GM10248 (cell line): ENCODE measurements around the gene INPP5E.
A peak's percentile ranks its signal among the peaks of the same experiment; 100 is the strongest.

ENCODE experiments used
- CTCF ChIA-PET: fragments of 300-600 bp; sonication (Branson Sonifier 250); formaldehyde crosslinking; extraction: SDS; loops from one replicate; lab custom pipeline; 2021; ENCODE audit warnings: antibody characterized with exemption; lab: Yijun Ruan, JAX
- POLR2A ChIA-PET: fragments of 350-650 bp; sonication (Branson Sonifier 250); formaldehyde crosslinking; extraction: SDS; loops from one replicate; lab custom pipeline; 2020; ENCODE audit warnings: antibody characterized with exemption; lab: Yijun Ruan, JAX
- DNase-seq: peaks from one replicate; pipeline ENCODE4 v3.0.0; 2012; ENCODE audit errors: extremely low spot score
- TF ChIP-seq, protein P1 (sequence below): IDR thresholded peaks from 2 replicates; pipeline ENCODE4 v1.5.1; 2012; ENCODE audit warnings: mild to moderate bottlenecking, low read depth; ENCODE audit errors: extremely low read depth, missing control alignments, control extremely low read depth

INPP5E gene

GRCh38 chr9:136399176-136400037 is 40.2 kb downstream of the INPP5E start:
- peak; percentile 66 for DNase-seq
- ChIA-PET POLR2A (no interaction called here), CTCF (interaction anchor here (1.0 to 1.3 kb wide), 2 partner anchors 8 to 36 kb away, joined by 3 read pairs; no protein-coding TSS in a partner anchor)
- TF ChIP-seq, protein P1, sequence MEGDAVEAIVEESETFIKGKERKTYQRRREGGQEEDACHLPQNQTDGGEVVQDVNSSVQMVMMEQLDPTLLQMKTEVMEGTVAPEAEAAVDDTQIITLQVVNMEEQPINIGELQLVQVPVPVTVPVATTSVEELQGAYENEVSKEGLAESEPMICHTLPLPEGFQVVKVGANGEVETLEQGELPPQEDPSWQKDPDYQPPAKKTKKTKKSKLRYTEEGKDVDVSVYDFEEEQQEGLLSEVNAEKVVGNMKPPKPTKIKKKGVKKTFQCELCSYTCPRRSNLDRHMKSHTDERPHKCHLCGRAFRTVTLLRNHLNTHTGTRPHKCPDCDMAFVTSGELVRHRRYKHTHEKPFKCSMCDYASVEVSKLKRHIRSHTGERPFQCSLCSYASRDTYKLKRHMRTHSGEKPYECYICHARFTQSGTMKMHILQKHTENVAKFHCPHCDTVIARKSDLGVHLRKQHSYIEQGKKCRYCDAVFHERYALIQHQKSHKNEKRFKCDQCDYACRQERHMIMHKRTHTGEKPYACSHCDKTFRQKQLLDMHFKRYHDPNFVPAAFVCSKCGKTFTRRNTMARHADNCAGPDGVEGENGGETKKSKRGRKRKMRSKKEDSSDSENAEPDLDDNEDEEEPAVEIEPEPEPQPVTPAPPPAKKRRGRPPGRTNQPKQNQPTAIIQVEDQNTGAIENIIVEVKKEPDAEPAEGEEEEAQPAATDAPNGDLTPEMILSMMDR = no peak

- ChIA-PET CTCF (interaction anchor here (1.6 kb wide), 1 partner anchor 35 kb away, joined by 5 read pairs; the partner anchor contains the start of gene DNLZ), POLR2A (no interaction called here)
- no peak for DNase-seq
- TF ChIP-seq, protein P1 = no peak
Observed at GRCh38 chr9:136398286-136398685, 41.4 kb downstream of the INPP5E start.

- TF ChIP-seq, protein P1 = no peak
- POLR2A ChIA-PET = no interaction called here
- no peak for DNase-seq
- CTCF ChIA-PET = interaction anchor here (1.1 to 1.7 kb wide), 3 partner anchors 11 to 34 kb away, joined by 3 to 5 read pairs (median 4); partner anchors contain the start of gene DNLZ
Observed at GRCh38 chr9:136397643-136398042, 42.0 kb downstream of the INPP5E start.

DNA sequence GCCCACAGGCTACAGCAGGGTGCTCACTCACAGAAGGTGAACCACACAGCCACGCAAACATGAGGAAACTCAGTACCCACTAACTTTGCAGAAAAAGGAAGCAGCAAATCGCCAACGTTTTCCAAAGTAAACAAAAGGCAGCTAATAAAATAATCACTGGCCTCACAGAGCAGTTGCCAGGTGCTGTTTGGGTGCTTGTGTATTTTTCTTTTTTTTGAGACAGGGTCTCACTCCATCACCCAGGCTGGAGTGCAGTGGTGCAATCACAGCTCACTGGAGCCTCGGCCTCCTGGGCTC is 43.5 kb downstream of the INPP5E start:
- DNase-seq = no peak
- ChIA-PET CTCF (interaction anchor here (0.7 to 2.2 kb wide), 4 partner anchors 13 to 33 kb away, joined by 3 to 7 read pairs (median 4); partner anchors contain the start of gene DNLZ), POLR2A (no interaction called here)
- TF ChIP-seq, protein P1 = no peak

- DNase-seq = no peak
- POLR2A ChIA-PET = no interaction called here
- TF ChIP-seq, protein P1 = no peak
- CTCF ChIA-PET = interaction anchor here (0.7 to 2.2 kb wide), 4 partner anchors 18 to 56 kb away, joined by 3 to 7 read pairs (median 4); partner anchors contain the start of gene DNLZ
Observed at GRCh38 chr9:136395345-136396218, 44.1 kb downstream of the INPP5E start.

DNA sequence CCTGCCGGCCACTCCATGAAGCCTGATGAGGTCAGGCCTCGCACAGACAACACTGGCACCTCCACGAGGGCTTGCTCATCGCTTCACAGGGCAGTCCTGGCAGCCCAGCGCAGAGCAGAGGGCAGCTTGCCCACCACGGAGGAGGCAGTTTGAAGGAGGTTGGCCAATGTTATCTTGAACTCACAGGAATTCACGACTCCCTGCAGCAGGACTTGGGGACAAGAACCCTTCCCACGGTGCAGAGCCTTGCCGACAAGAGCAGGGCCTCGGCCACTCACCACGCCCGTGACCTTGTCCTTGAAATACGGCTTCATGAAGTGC is 44.7 kb downstream of the INPP5E start:
- CTCF ChIA-PET = interaction anchor here (1.1 to 2.2 kb wide), 2 partner anchors 31 to 55 kb away, joined by 3 to 7 read pairs; partner anchors contain the start of gene DNLZ
- POLR2A ChIA-PET = no interaction called here
- DNase-seq = no peak
- TF ChIP-seq, protein P1 = no peak
